HepG2 (cell line): ENCODE results near the gene TBX21. TPM values are rescaled to one million over a fixed set of nuclear protein-coding genes. Genes with fewer than 3 reads are reported as not detected.

Experiments
- ARNTL ChIP-seq: sonication (generic); formaldehyde crosslinking; IDR thresholded peaks from 2 replicates; pipeline ENCODE4 v1.4.0; 2020; ENCODE audit warnings: mild to moderate bottlenecking, missing genetic modification reagents
- BORCS8-MEF2B ChIP-seq: sonication (generic); formaldehyde crosslinking; IDR thresholded peaks from 2 replicates; pipeline ENCODE4 v1.8.0; 2022; ENCODE audit warnings: mild to moderate bottlenecking, missing genetic modification reagents
- CBFB ChIP-seq: sonication (generic); formaldehyde crosslinking; IDR thresholded peaks from 2 replicates; pipeline ENCODE4 v1.4.0; 2020; ENCODE audit warnings: missing genetic modification reagents
- FOXK1 ChIP-seq: sonication (generic); formaldehyde crosslinking; IDR thresholded peaks from 2 replicates; pipeline ENCODE4 v1.4.0; 2020; ENCODE audit warnings: low read depth, missing genetic modification reagents, borderline replicate concordance
- KDM3A ChIP-seq: IDR thresholded peaks from 2 replicates; pipeline ENCODE4 v1.6.1; 2018; ENCODE audit warnings: low read depth, missing compliant biosample characterization
- KMT2B ChIP-seq: IDR thresholded peaks from 2 replicates; pipeline ENCODE4 v1.6.1; 2016; ENCODE audit warnings: missing genetic modification reagents, missing compliant biosample characterization
- NBN ChIP-seq: fragments of 450-650 bp; conservative IDR thresholded peaks from 2 replicates; pipeline ENCODE4 v1.6.1; 2017
- RBM22 ChIP-seq: fragments of 200-400 bp; formaldehyde crosslinking; optimal IDR thresholded peaks from 2 replicates; pipeline ENCODE3; 2017; ENCODE audit warnings: mild to moderate bottlenecking, low read length, moderate library complexity
- ZNF501 ChIP-seq: sonication (generic); formaldehyde crosslinking; IDR thresholded peaks from 2 replicates; pipeline ENCODE4 v1.5.1; 2020; ENCODE audit warnings: mild to moderate bottlenecking, moderate library complexity, missing genetic modification reagents
- ZNF530 ChIP-seq: sonication (generic); formaldehyde crosslinking; IDR thresholded peaks from 2 replicates; pipeline ENCODE4 v1.5.0; 2020; ENCODE audit warnings: low read depth, mild to moderate bottlenecking, missing genetic modification reagents
- ZNF562 ChIP-seq: sonication (generic); formaldehyde crosslinking; IDR thresholded peaks from 2 replicates; pipeline ENCODE4 v1.8.0; 2022; ENCODE audit warnings: missing genetic modification reagents, borderline replicate concordance
- ZNF644 ChIP-seq: IDR thresholded peaks from 2 replicates; pipeline ENCODE4 v1.6.1; 2016; ENCODE audit warnings: low read depth
- ZNF775 ChIP-seq: sonication (generic); formaldehyde crosslinking; IDR thresholded peaks from 2 replicates; pipeline ENCODE4 v1.4.0; 2020; ENCODE audit warnings: missing genetic modification reagents, mild to moderate bottlenecking, moderate library complexity, borderline replicate concordance
- ZNF850 ChIP-seq: sonication (generic); formaldehyde crosslinking; conservative IDR thresholded peaks from 2 replicates; pipeline ENCODE4 v1.9.0; 2021; ENCODE audit warnings: mild to moderate bottlenecking, missing genetic modification reagents
- polyA plus RNA-seq, 8 experiments: library from polyadenylated mRNA; depleted of rRNA in 3 of 8; stranded (reverse) in 7 of 8; unstranded in 1 of 8; fragments of >200 nt; fragmentation: Illumina TruSeq in 4 of 8; extraction: Trizol in 4 of 8; gene quantifications; 2 replicates each; pipeline versions ENCODE4 v1.2.1 to v1.2.3, GENCODE V29; 2011 to 2016; ENCODE audit warnings: low read depth in 4 of 8, missing spikeins in 1 of 8, mixed read lengths in 1 of 8; ENCODE audit not compliant: insufficient read depth in 1 of 8
- total RNA-seq, 5 experiments: library from RNA; depleted of rRNA; stranded (reverse); fragments of >200 nt; fragmentation: Illumina TruSeq; extraction: Trizol; gene quantifications; 2 replicates each; pipeline ENCODE4 v1.2.3, GENCODE V29; 2016; ENCODE audit warnings: low read depth in 1 of 5
- TF ChIP-seq, protein P1 (sequence below): sonication (generic); formaldehyde crosslinking; IDR thresholded peaks from 2 replicates; pipeline ENCODE4 v1.4.0; 2020; ENCODE audit warnings: low read depth, missing genetic modification reagents
- TF ChIP-seq, protein P2 (sequence below): sonication (generic); formaldehyde crosslinking; IDR thresholded peaks from 2 replicates; pipeline ENCODE4 v1.5.1; 2020; ENCODE audit warnings: missing genetic modification reagents, mild to moderate bottlenecking, borderline replicate concordance
- TF ChIP-seq, protein P3 (sequence below): sonication (generic); formaldehyde crosslinking; IDR thresholded peaks from 2 replicates; pipeline ENCODE4 v1.4.0; 2020; ENCODE audit warnings: mild to moderate bottlenecking, missing genetic modification reagents
- TF ChIP-seq, protein P4 (sequence below): sonication (generic); formaldehyde crosslinking; IDR thresholded peaks from 2 replicates; pipeline ENCODE4 v1.8.1; 2023; ENCODE audit warnings: mild to moderate bottlenecking, missing genetic modification reagents, borderline replicate concordance
- TF ChIP-seq, protein P5 (sequence below): sonication (generic); formaldehyde crosslinking; IDR thresholded peaks from 2 replicates; pipeline ENCODE4 v1.5.1; 2020; ENCODE audit warnings: mild to moderate bottlenecking, moderate library complexity, missing genetic modification reagents
- TF ChIP-seq, protein P6 (sequence below), 2 experiments: fragments of 450-650 bp in 1 of 2; sonication (generic) in 1 of 2; formaldehyde crosslinking; IDR thresholded peaks; 2 replicates each; pipeline versions ENCODE4 v1.5.0 to v1.8.0; 2020 to 2022; ENCODE audit warnings: mild to moderate bottlenecking in 1 of 2, missing genetic modification reagents in 1 of 2

Gene TBX21
- total and polyA plus RNA-seq, 2 of the 13 experiments (the other 11 are each of a cell fraction or from before 2014, with no cell fraction given), result not detected

DNA sequence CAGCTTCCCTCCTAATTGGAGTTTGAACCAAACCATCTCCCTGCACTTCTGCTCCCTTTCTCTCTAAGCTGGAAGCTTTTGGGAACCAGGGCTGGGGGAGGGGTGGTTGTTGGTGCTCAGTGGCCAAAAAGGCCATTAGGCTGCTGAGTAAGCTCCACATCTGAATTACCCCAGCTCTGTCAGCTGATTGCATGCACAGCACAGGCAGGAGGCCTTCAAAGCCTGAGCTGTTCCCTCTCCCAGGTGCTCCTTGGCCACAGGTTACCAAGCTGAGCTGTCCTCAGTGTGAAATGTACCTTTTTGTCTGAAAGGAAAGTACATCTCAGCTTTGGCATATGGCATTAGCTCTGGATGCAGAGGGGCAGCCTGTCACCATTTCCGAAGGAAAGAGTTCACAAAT is 45.3 kb upstream of the TBX21 start (continued):
- TF ChIP-seq, protein P1, sequence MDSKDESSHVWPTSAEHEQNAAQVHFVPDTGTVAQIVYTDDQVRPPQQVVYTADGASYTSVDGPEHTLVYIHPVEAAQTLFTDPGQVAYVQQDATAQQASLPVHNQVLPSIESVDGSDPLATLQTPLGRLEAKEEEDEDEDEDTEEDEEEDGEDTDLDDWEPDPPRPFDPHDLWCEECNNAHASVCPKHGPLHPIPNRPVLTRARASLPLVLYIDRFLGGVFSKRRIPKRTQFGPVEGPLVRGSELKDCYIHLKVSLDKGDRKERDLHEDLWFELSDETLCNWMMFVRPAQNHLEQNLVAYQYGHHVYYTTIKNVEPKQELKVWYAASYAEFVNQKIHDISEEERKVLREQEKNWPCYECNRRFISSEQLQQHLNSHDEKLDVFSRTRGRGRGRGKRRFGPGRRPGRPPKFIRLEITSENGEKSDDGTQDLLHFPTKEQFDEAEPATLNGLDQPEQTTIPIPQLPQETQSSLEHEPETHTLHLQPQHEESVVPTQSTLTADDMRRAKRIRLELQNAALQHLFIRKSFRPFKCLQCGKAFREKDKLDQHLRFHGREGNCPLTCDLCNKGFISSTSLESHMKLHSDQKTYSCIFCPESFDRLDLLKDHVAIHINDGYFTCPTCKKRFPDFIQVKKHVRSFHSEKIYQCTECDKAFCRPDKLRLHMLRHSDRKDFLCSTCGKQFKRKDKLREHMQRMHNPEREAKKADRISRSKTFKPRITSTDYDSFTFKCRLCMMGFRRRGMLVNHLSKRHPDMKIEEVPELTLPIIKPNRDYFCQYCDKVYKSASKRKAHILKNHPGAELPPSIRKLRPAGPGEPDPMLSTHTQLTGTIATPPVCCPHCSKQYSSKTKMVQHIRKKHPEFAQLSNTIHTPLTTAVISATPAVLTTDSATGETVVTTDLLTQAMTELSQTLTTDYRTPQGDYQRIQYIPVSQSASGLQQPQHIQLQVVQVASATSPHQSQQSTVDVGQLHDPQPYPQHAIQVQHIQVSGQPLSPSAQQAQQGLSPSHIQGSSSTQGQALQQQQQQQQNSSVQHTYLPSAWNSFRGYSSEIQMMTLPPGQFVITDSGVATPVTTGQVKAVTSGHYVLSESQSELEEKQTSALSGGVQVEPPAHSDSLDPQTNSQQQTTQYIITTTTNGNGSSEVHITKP (CRISPR knock-in tag), result no peak
- TF ChIP-seq FOXK1 (CRISPR knock-in tag) (no peak), ZNF562 (no peak), KDM3A (no peak), CBFB (CRISPR knock-in tag) (no peak), ZNF850 (CRISPR knock-in tag) (no peak), RBM22 (peak; percentile 61), ZNF644 (CRISPR knock-in tag) (no peak), BORCS8-MEF2B (CRISPR knock-in tag) (no peak), ZNF501 (no peak), KMT2B (CRISPR knock-in tag) (no peak), ARNTL (CRISPR knock-in tag) (no peak), NBN (no peak), ZNF530 (no peak), ZNF775 (CRISPR knock-in tag) (no peak)
- TF ChIP-seq, protein P2, sequence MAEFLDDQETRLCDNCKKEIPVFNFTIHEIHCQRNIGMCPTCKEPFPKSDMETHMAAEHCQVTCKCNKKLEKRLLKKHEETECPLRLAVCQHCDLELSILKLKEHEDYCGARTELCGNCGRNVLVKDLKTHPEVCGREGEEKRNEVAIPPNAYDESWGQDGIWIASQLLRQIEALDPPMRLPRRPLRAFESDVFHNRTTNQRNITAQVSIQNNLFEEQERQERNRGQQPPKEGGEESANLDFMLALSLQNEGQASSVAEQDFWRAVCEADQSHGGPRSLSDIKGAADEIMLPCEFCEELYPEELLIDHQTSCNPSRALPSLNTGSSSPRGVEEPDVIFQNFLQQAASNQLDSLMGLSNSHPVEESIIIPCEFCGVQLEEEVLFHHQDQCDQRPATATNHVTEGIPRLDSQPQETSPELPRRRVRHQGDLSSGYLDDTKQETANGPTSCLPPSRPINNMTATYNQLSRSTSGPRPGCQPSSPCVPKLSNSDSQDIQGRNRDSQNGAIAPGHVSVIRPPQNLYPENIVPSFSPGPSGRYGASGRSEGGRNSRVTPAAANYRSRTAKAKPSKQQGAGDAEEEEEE, result no peak
- TF ChIP-seq, protein P3, sequence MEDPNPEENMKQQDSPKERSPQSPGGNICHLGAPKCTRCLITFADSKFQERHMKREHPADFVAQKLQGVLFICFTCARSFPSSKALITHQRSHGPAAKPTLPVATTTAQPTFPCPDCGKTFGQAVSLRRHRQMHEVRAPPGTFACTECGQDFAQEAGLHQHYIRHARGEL, result no peak
- TF ChIP-seq, protein P4, sequence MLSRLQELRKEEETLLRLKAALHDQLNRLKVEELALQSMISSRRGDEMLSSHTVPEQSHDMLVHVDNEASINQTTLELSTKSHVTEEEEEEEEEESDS (CRISPR knock-in tag), result no peak
- TF ChIP-seq, protein P5, sequence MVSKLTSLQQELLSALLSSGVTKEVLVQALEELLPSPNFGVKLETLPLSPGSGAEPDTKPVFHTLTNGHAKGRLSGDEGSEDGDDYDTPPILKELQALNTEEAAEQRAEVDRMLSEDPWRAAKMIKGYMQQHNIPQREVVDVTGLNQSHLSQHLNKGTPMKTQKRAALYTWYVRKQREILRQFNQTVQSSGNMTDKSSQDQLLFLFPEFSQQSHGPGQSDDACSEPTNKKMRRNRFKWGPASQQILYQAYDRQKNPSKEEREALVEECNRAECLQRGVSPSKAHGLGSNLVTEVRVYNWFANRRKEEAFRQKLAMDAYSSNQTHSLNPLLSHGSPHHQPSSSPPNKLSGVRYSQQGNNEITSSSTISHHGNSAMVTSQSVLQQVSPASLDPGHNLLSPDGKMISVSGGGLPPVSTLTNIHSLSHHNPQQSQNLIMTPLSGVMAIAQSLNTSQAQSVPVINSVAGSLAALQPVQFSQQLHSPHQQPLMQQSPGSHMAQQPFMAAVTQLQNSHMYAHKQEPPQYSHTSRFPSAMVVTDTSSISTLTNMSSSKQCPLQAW (CRISPR knock-in tag), result peak; percentile 59; the same call in 1 of the 2 replicates
- TF ChIP-seq, protein P6, sequence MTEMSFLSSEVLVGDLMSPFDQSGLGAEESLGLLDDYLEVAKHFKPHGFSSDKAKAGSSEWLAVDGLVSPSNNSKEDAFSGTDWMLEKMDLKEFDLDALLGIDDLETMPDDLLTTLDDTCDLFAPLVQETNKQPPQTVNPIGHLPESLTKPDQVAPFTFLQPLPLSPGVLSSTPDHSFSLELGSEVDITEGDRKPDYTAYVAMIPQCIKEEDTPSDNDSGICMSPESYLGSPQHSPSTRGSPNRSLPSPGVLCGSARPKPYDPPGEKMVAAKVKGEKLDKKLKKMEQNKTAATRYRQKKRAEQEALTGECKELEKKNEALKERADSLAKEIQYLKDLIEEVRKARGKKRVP (CRISPR knock-in tag; IDR thresholded peaks at IDR 0.05), result no peak
